HepG2 (cell line): ENCODE measurements around the gene CTXN1. TPM values are rescaled to one million over a fixed set of nuclear protein-coding genes. Genes with fewer than 3 reads are reported as not detected.

ENCODE experiments used
- ATAC-seq: fragments of 200-7000 bp; cut with Tn5 transposase; 3 replicates; pipeline ENCODE4 v1.9.1; 2020; ENCODE audit warnings: mild to moderate bottlenecking, moderate library complexity
- BruUV-seq: library from RNA; stranded (reverse); fragments of 400-500 nt; replicated peaks from 2 replicates; lab custom pipeline; 2021; lab: Mats Ljungman, UMichigan
- CTCF ChIA-PET: fragments of 300-600 bp; formaldehyde crosslinking; extraction: SDS; loops from one replicate; lab custom pipeline; 2021; ENCODE audit warnings: low total read pairs, inconsistent platforms, low intra/inter-chr PET ratio; lab: Yijun Ruan, JAX
- POLR2A ChIA-PET: fragments of 350-600 bp; sonication (Branson Sonifier 250); formaldehyde crosslinking; loops from one replicate; lab custom pipeline; 2020; ENCODE audit warnings: antibody characterized with exemption, inconsistent platforms; lab: Yijun Ruan, JAX
- DNase-seq: peaks from one replicate; pipeline ENCODE4 v3.0.0-alpha.2; 2015; ENCODE audit warnings: low spot score
- FAIRE-seq: peaks from 3 replicates; lab custom pipeline; 2011; peaks lifted over from hg19 to GRCh38; lab: Jason Lieb, UNC
- H2AFZ ChIP-seq: one replicate; pipeline ENCODE4 v1.6.1; 2011; ENCODE audit warnings: low read length, inconsistent platforms
- H3K27ac ChIP-seq: fragments of 300-600 bp; 3 replicates; pipeline ENCODE4 v1.8.0; 2011; ENCODE audit warnings: mixed run types, mild to moderate bottlenecking, mixed read lengths, low read length, inconsistent platforms; ENCODE audit not compliant: insufficient read depth; ENCODE audit errors: extremely low read length
- H3K27me3 ChIP-seq, 2 experiments: fragments of 200-600 bp in 1 of 2; 2 replicates in 1 of 2; 3 replicates in 1 of 2; pipeline versions ENCODE4 v1.6.0 to v1.8.0; 2011; ENCODE audit warnings: low read length in 2 of 2, mild to moderate bottlenecking in 2 of 2, moderate library complexity in 2 of 2, inconsistent platforms in 1 of 2; ENCODE audit not compliant: insufficient read depth in 2 of 2, control insufficient read depth in 1 of 2
- H3K36me3 ChIP-seq, 2 experiments: fragments of 200-600 bp in 1 of 2; replicated peaks in 1 of 2; 2 replicates in 1 of 2; 3 replicates in 1 of 2; pipeline versions ENCODE4 v1.5.1 to v1.8.0; 2011; ENCODE audit warnings: low read length in 2 of 2, inconsistent platforms in 1 of 2; ENCODE audit not compliant: insufficient read depth in 2 of 2, control insufficient read depth in 1 of 2
- H3K4me1 ChIP-seq: 2 replicates; pipeline ENCODE4 v1.5.1; 2012; ENCODE audit warnings: low read length, inconsistent platforms; ENCODE audit not compliant: insufficient read depth
- H3K4me2 ChIP-seq: 2 replicates; pipeline ENCODE4 v1.6.0; 2011; ENCODE audit warnings: low read depth, low read length, inconsistent platforms
- H3K4me3 ChIP-seq, 3 experiments: fragments of 200-600 bp in 1 of 3; sonication (generic), shearing (Covaris generic) in 1 of 3; replicated peaks in 1 of 3; 2 replicates each; pipeline ENCODE4 v1.5.1; 2011 to 2016; ENCODE audit warnings: low read length in 3 of 3, inconsistent platforms in 2 of 3, low read depth in 2 of 3, mild to moderate bottlenecking in 2 of 3, control low read depth in 1 of 3, mixed read lengths in 1 of 3; ENCODE audit not compliant: insufficient read depth in 1 of 3
- H3K79me2 ChIP-seq: one replicate; pipeline ENCODE4 v1.6.1; 2011; ENCODE audit warnings: low read length, inconsistent platforms; ENCODE audit not compliant: insufficient read depth
- H3K9ac ChIP-seq: 2 replicates; pipeline ENCODE4 v1.6.0; 2011; ENCODE audit warnings: mild to moderate bottlenecking, low read depth, low read length, inconsistent platforms; ENCODE audit not compliant: insufficient read depth
- H3K9me3 ChIP-seq: 2 replicates; pipeline ENCODE4 v1.5.1; 2012; ENCODE audit warnings: mild to moderate bottlenecking, low read length
- H4K20me1 ChIP-seq: 2 replicates; pipeline ENCODE4 v1.6.0; 2011; ENCODE audit warnings: inconsistent platforms, mild to moderate bottlenecking, low read length, moderate library complexity; ENCODE audit not compliant: insufficient read depth
- AGO2 ChIP-seq: fragments of 200-400 bp; formaldehyde crosslinking; optimal IDR thresholded peaks from 2 replicates; pipeline ENCODE3; 2017; ENCODE audit warnings: mild to moderate bottlenecking, low read depth, low read length, moderate library complexity
- EZH2 ChIP-seq: conservative IDR thresholded peaks from 2 replicates; pipeline ENCODE4 v1.6.1; 2012; ENCODE audit warnings: mild to moderate bottlenecking, low read depth, low read length, moderate library complexity
- KMT2B ChIP-seq: IDR thresholded peaks from 2 replicates; pipeline ENCODE4 v1.6.1; 2016; ENCODE audit warnings: missing genetic modification reagents, missing compliant biosample characterization
- NCOA2 ChIP-seq: sonication (generic); formaldehyde crosslinking; IDR thresholded peaks from 2 replicates; pipeline ENCODE4 v1.8.0; 2022; ENCODE audit warnings: inconsistent platforms
- SMYD3 ChIP-seq: sonication (generic); formaldehyde crosslinking; IDR thresholded peaks from 2 replicates; pipeline ENCODE4 v1.8.1; 2023; ENCODE audit warnings: mild to moderate bottlenecking, missing genetic modification reagents
- ZBTB38 ChIP-seq: sonication (generic); formaldehyde crosslinking; IDR thresholded peaks from 2 replicates; pipeline ENCODE4 v1.5.1; 2020; ENCODE audit warnings: mild to moderate bottlenecking, missing genetic modification reagents
- ZNF12 ChIP-seq: sonication (generic); formaldehyde crosslinking; IDR thresholded peaks from 2 replicates; pipeline ENCODE4 v1.5.0; 2020; ENCODE audit warnings: missing genetic modification reagents
- ZNF30 ChIP-seq: sonication (generic); formaldehyde crosslinking; IDR thresholded peaks from 2 replicates; pipeline ENCODE4 v1.5.0; 2020; ENCODE audit warnings: mild to moderate bottlenecking, missing genetic modification reagents
- ZNF570 ChIP-seq: sonication (generic); formaldehyde crosslinking; IDR thresholded peaks from 2 replicates; pipeline ENCODE4 v1.4.0; 2020; ENCODE audit warnings: mild to moderate bottlenecking, missing genetic modification reagents, borderline replicate concordance
- WGBS: methylation state at CpG from one replicate; pipeline ENCODE4 v1.1.6; 2017; ENCODE audit warnings: low lambda C conversion rate; 5-methylcytosine and 5-hydroxymethylcytosine counted together
- in situ Hi-C: cut with HindIII; loops from 2 replicates; pipeline ENCODE4 v1.10.0; 2017; ENCODE audit warnings: low pct_unique_long_range_greater_than_20kb; ENCODE audit not compliant: extremely low pct_ligation_motif_present
- intact Hi-C: fragments of 100-400 bp; cut with micrococcal nuclease; formaldehyde crosslinking; loops from one replicate; pipeline ENCODE4 v1.10.0; 2022; ENCODE audit not compliant: unreplicated experiment
- polyA plus RNA-seq, 8 experiments: library from polyadenylated mRNA; depleted of rRNA in 3 of 8; stranded (reverse) in 7 of 8; unstranded in 1 of 8; fragments of >200 nt; fragmentation: Illumina TruSeq in 4 of 8; extraction: Trizol in 4 of 8; gene quantifications; 2 replicates each; pipeline versions ENCODE4 v1.2.1 to v1.2.3, GENCODE V29; 2011 to 2016; ENCODE audit warnings: low read depth in 4 of 8, missing spikeins in 1 of 8, mixed read lengths in 1 of 8; ENCODE audit not compliant: insufficient read depth in 1 of 8
- total RNA-seq, 5 experiments: library from RNA; depleted of rRNA; stranded (reverse); fragments of >200 nt; fragmentation: Illumina TruSeq; extraction: Trizol; gene quantifications; 2 replicates each; pipeline ENCODE4 v1.2.3, GENCODE V29; 2016; ENCODE audit warnings: low read depth in 1 of 5
- TF ChIP-seq, protein P1 (sequence below): sonication (generic); formaldehyde crosslinking; IDR thresholded peaks from 2 replicates; pipeline ENCODE4 v1.5.0; 2020; ENCODE audit warnings: mild to moderate bottlenecking, missing genetic modification reagents, borderline replicate concordance

CTXN1 gene
- total and polyA plus RNA-seq, 2 of the 13 experiments (the other 11 are each of a cell fraction or from before 2014, with no cell fraction given), result 0.11 TPM; not detected in 1

DNA sequence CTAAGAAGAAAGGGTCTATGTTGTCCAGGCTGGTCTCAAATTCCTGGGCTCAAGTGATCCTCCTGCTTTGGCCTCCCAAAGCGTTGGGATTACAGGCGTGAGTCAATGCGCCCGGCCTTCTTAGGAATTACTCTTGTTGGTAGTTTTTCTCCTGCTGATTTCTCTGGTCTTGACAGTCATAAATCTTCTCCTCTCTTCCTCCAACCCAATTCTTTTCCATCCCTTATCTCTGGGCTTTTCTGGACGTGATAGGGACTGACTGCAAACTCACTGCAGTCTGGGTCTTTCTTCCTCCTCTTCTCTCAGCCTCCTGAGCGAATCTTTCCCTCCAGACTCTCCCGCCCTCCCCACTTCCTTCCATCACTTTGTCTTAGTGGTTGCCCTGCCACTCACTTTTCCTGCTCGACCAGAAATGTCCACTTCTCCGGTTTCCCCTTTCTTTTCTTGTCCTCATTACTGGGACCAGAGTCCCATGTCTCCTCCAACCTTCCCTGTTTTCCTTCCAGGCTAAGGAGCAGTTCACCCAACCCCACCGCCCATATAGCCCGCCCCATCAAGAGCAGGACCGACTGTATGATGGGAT, 39.4 kb upstream of the CTXN1 start (continued):
- TF ChIP-seq NCOA2 (CRISPR knock-in tag) (no peak), ZNF30 (CRISPR knock-in tag) (no peak), ZNF570 (CRISPR knock-in tag) (no peak)
- TF ChIP-seq, all 625 proteins: peak for 0

DNA sequence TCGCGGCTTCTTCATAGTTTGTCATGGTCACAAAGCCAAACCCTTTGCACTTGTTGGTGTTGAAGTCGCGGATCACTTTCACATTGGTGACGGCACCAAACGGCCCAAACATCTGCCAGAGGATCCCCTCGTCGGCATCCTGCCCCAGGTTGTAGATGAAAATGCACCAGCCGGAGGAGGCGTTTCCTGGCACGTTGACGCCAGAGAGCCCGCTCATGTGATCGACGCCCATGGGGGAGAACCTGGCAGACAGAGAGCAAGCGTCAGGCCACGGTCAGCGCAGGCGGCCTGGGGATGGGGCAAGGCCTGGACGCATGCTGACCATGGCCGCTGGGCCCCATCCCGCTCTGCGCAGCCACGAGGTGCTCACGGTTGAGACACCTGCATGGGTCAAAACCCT, 37.6 kb upstream of the CTXN1 start:
- Histone ChIP-seq H3K4me3 (no peak overlapping the region), H4K20me1 (no peaks in the 10 kb centered on the region), H3K36me3 (peaks cover 18 to 78% of the 10 kb centered on the region in 2 experiments; a peak in 4 of 5 replicates), H2AFZ (no peak overlapping the region), H3K9me3 (no peaks in the 10 kb centered on the region), H3K4me2 (no peak overlapping the region), H3K9ac (no peak overlapping the region), H3K27me3 (no peaks in the 10 kb centered on the region), H3K27ac (no peak overlapping the region), H3K79me2 (no peaks in the 10 kb centered on the region), H3K4me1 (peaks cover 24% of the 10 kb centered on the region)
- in situ Hi-C loops, result no loop called here
- DNase-seq (no peak), FAIRE-seq (no peak), ATAC-seq (no peak)
- CTCF ChIA-PET, result no interaction called here
- POLR2A ChIA-PET, result interaction anchor here (1.4 kb wide), 1 partner anchor 20 kb away, joined by 7 read pairs; the partner anchor contains the start of gene TIMM44
- WGBS, result 92% methylated on average over 12 of the region's 25 CpGs
- BruUV-seq, result no TSS peak
- intact Hi-C loops, result no loop called here
- TF ChIP-seq, protein P1, sequence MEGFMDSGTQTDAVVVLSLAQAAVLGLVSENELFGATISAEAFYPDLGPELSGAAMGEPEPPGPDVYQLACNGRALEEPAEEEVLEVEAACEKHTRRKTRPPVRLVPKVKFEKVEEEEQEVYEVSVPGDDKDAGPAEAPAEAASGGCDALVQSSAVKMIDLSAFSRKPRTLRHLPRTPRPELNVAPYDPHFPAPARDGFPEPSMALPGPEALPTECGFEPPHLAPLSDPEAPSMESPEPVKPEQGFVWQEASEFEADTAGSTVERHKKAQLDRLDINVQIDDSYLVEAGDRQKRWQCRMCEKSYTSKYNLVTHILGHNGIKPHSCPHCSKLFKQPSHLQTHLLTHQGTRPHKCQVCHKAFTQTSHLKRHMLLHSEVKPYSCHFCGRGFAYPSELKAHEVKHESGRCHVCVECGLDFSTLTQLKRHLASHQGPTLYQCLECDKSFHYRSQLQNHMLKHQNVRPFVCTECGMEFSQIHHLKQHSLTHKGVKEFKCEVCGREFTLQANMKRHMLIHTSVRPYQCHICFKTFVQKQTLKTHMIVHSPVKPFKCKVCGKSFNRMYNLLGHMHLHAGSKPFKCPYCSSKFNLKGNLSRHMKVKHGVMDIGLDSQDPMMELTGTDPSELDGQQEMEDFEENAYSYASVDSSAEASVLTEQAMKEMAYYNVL, result no peak
- no peak for TF ChIP-seq KMT2B (CRISPR knock-in tag)
- peak; percentile 59 for TF ChIP-seq AGO2
- no peak for TF ChIP-seq ZNF12
- TF ChIP-seq EZH2, result no peak
- TF ChIP-seq SMYD3, result no peak
- TF ChIP-seq ZBTB38 (CRISPR knock-in tag), result 0 out of 2 replicates have a peak, but pooled peaks have one; percentile 43
